Breast epithelium (tissue), 3 donors: ENCODE results near the gene KAT6B.

Experiments used
- POLR2AphosphoS5 ChIP-seq, 3 donors: sonication (generic); formaldehyde crosslinking; IDR thresholded peaks; one replicate each; pipeline ENCODE4 v1.6.1; 2017; ENCODE audit warnings: antibody characterized with exemption in 3 of 3
- TF ChIP-seq, protein P1 (sequence below), 3 donors: fragments of 450-650 bp; IDR thresholded peaks; one replicate each; pipeline ENCODE4 v1.5.1; 2016 to 2017; ENCODE audit warnings: antibody characterized with exemption in 3 of 3, mild to moderate bottlenecking in 3 of 3, moderate library complexity in 3 of 3

DNA sequence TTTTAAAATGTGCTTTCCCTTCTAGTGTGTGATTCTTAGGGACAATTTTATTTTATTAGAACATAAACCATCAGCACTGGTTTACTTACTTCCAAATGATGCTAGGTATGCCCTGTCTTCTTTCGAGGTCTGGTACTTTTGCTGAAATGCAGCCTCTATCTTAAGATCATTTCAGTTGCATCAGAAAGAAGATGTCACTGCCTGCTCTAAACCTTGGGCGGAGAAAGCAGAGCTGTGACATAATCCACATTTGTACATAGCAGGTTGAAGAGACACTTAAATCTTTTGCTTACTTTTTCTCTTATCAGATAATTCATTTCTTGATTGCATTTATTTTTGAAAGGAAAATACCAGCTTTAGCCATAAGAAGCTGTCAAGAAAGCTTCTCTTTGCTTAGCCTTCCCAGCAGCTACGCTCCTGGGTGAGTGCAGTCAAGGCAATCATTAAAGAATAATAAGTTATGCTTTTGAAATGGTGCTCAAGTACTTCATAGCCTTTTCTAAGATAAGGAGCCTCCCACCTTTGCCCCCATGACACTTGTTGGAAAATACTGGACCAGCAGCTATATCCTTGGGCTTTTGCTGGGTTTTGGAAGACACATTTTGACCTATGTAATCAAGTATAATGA, 176.7 kb downstream of the KAT6B start:
- TF ChIP-seq, protein P1, sequence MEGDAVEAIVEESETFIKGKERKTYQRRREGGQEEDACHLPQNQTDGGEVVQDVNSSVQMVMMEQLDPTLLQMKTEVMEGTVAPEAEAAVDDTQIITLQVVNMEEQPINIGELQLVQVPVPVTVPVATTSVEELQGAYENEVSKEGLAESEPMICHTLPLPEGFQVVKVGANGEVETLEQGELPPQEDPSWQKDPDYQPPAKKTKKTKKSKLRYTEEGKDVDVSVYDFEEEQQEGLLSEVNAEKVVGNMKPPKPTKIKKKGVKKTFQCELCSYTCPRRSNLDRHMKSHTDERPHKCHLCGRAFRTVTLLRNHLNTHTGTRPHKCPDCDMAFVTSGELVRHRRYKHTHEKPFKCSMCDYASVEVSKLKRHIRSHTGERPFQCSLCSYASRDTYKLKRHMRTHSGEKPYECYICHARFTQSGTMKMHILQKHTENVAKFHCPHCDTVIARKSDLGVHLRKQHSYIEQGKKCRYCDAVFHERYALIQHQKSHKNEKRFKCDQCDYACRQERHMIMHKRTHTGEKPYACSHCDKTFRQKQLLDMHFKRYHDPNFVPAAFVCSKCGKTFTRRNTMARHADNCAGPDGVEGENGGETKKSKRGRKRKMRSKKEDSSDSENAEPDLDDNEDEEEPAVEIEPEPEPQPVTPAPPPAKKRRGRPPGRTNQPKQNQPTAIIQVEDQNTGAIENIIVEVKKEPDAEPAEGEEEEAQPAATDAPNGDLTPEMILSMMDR (IDR thresholded peaks at IDR 0.05): no peak
- no peak for TF ChIP-seq POLR2AphosphoS5 (IDR thresholded peaks at IDR 0.05)
